Raji (cell line): ENCODE results near the gene ADGRV1.

Experiments used
- POLR2A ChIP-seq: IDR thresholded peaks from 2 replicates; pipeline ENCODE4 v1.6.1; 2011; ENCODE audit warnings: low read depth, low read length, control low read depth; ENCODE audit not compliant: insufficient read depth

The ADGRV1 gene

GRCh38 chr5:90654215-90654614 is 95.6 kb downstream of the ADGRV1 start:
- no peak for TF ChIP-seq POLR2A

- no peak for TF ChIP-seq POLR2A
Observed at GRCh38 chr5:90655423-90655822, 96.8 kb downstream of the ADGRV1 start.

GRCh38 chr5:90657030-90657429 is 98.4 kb downstream of the ADGRV1 start:
- no peak for TF ChIP-seq POLR2A

DNA sequence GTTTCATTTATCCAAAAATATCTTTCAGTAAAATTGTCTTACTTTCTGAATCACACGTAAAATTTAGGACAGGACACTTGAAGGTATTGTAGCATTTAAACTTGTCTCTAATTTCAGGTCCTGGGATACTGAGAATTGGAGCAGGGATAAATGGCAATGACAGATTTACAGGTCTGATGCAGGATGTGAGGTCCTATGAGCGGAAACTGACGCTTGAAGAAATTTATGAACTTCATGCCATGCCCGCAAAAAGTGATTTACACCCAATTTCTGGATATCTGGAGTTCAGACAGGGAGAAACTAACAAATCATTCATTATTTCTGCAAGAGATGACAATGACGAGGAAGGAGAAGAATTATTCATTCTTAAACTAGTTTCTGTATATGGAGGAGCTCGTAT is 99.2 kb downstream of the ADGRV1 start:
- no peak for TF ChIP-seq POLR2A

GRCh38 chr5:90658620-90659019 is 100.0 kb downstream of the ADGRV1 start:
- no peak for TF ChIP-seq POLR2A

DNA sequence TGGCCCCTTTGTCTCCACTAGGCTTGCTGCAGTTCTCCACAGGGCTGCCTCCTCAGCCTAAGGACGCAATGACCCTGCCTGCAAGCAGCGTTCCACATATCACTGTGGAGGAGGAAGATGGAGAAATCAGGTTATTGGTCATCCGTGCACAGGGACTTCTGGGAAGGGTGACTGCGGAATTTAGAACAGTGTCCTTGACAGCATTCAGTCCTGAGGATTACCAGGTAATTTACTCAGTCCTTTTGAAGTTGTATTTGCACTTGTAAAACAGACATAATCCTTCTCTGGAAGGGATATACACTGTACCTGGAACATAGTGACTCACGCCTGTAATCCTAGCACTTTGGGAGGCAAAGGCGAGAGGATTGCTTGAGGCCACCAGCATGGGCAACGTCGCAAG is 116.6 kb downstream of the ADGRV1 start:
- no peak for TF ChIP-seq POLR2A

GRCh38 chr5:90680921-90681563 is 122.4 kb downstream of the ADGRV1 start:
- TF ChIP-seq POLR2A, result no peak

DNA sequence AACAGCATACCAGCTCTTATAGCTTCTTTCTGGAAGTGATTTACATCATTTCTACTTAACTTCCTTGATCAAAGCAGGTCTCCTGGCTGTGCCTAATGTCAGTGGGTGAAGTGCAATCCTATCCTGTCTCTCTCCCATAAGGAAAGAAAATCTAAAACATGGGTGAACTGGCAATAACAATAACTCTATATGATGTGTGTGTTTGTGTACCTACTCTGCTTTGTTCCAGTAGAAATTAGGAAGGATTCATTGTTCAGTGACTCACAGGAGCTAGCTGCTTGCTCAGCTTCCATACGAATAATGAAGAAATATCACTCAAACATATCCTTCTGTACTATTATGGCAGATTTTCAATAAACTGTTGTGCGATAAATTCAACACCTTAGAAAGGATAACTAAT is 123.7 kb downstream of the ADGRV1 start:
- TF ChIP-seq POLR2A, result no peak

- no peak for TF ChIP-seq POLR2A
Observed at GRCh38 chr5:90685425-90686022, 126.9 kb downstream of the ADGRV1 start.

- no peak for TF ChIP-seq POLR2A
Observed at GRCh38 chr5:90689064-90689463, 130.5 kb downstream of the ADGRV1 start.

DNA sequence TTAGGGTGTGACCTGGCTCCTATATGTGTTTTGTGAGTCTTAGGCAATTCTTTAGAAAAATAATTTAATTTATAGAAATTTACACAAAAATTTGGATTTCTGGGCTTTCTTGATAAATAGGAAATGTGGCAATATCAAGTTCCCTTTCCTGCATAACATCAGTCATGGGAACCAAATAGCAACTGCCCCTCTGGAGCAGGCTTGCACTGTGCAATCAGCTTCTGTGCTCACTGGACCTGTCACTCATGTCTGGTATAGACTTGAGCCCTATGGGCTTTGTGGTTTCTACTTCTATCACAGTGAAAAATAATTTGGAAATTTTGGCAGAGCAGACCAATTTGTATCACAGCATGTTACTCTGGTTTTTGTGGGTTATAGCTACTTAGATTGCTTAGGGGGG is 131.7 kb downstream of the ADGRV1 start:
- no peak for TF ChIP-seq POLR2A

GRCh38 chr5:90691533-90691932 is 132.9 kb downstream of the ADGRV1 start:
- no peak for TF ChIP-seq POLR2A

DNA sequence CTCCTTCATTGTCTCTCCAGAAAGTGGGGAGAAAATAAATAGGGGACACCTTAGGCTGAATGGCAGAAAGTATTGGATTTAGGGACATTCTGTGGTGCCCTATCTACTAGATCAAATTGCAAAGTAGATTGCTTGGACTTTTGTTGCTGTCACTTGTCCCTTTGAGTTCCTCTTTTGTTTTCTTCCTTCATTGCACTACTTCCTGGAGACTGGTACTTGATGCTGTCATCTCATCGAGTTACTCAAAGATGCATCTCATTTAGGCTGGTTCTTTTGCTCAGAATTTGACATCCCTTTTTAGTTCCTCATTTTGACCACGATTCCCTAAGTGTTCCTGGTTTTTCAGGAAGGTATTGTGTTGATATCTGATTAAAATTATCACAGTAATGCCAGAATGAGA is 137.6 kb downstream of the ADGRV1 start:
- no peak for TF ChIP-seq POLR2A

DNA sequence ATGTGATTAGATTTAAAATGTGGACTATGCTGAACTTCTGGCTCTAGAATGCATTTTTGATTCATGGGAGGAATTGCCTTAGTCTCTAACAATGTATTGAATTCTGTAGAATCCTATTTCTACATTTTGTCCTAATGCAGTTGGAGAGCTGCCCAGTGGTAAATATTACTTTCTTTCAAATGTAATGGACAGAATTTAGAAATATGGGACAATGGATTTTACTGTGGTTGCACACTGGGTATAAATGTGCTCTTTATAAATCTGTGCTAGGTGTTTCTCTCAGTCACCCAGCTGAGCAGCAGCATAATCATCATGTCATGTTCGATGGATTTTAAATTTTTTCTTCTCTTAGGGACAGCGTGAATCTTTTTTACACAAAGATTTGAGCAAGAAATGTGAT is 141.7 kb downstream of the ADGRV1 start:
- no peak for TF ChIP-seq POLR2A

- no peak for TF ChIP-seq POLR2A
Observed at GRCh38 chr5:90703932-90704331, 145.3 kb downstream of the ADGRV1 start.

DNA sequence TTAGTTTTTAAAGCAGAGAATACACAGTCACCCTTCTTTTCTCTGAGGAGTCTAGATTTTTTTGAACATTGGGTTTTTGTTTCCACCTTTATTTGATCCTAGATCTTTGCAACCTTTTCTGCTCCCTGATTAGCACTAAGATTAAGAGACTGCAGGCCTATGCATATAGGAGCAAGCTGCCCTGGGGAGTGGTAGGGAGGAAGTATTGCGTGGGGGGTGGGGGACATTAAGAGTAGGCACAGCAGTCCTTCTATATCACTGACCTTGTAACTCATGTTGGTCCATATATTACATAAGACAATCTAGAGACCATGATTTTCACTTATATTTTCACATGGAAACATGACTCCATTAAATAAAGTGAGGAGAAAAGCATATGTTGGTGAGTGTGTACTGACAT is 149.1 kb downstream of the ADGRV1 start:
- no peak for TF ChIP-seq POLR2A
